HEK293 (cell line): ENCODE measurements around the gene ZFAND3.

Experiments used
- CTCF ChIA-PET: fragments of 350-600 bp; formaldehyde crosslinking; extraction: SDS; loops from one replicate; lab custom pipeline; 2021; ENCODE audit warnings: antibody characterized with exemption; lab: Yijun Ruan, JAX
- POLR2A ChIA-PET: fragments of 300-600 bp; formaldehyde crosslinking; extraction: SDS; loops from one replicate; lab custom pipeline; 2020; ENCODE audit warnings: antibody characterized with exemption, inconsistent platforms; lab: Yijun Ruan, JAX
- H3K27ac ChIP-seq: fragments of 200-500 bp; sonication (Bioruptor generic); 2 replicates; pipeline ENCODE4 v1.5.1; 2014; ENCODE audit warnings: low read depth, low read length, control low read depth, inconsistent platforms; ENCODE audit errors: extremely low read depth
- H3K36me3 ChIP-seq, 2 experiments: fragments of 200-500 bp in 1 of 2; sonication (Bioruptor generic) in 1 of 2; 1 replicate in 1 of 2; 2 replicates in 1 of 2; pipeline ENCODE4 v1.5.1; 2014 to 2017; ENCODE audit warnings: inconsistent platforms in 2 of 2, low read length in 2 of 2; ENCODE audit not compliant: control insufficient read depth in 2 of 2, insufficient read depth in 1 of 2
- H3K4me1 ChIP-seq: fragments of 200-500 bp; sonication (Bioruptor generic); 2 replicates; pipeline ENCODE4 v1.5.1; 2014; ENCODE audit warnings: mild to moderate bottlenecking, low read length, inconsistent platforms; ENCODE audit not compliant: control insufficient read depth, insufficient read depth
- H3K4me3 ChIP-seq: 2 replicates; pipeline ENCODE4 v1.5.1; 2011; ENCODE audit warnings: low read depth, mild to moderate bottlenecking, control low read depth, low read length, moderate library complexity
- H3K9me3 ChIP-seq: fragments of 200-500 bp; sonication (Bioruptor generic); 2 replicates; pipeline ENCODE4 v1.5.1; 2014; ENCODE audit warnings: low read depth, low read length, inconsistent platforms; ENCODE audit not compliant: control insufficient read depth, insufficient read depth
- KLF10 ChIP-seq: fragments of 450-650 bp; IDR thresholded peaks from 2 replicates; pipeline ENCODE4 v1.5.1; 2018; ENCODE audit warnings: missing biosample characterization, mild to moderate bottlenecking, missing genetic modification characterization
- PRDM1 ChIP-seq: fragments of 450-650 bp; formaldehyde crosslinking; IDR thresholded peaks from 2 replicates; pipeline ENCODE4; 2016; ENCODE audit warnings: missing biosample characterization, missing genetic modification characterization
- REPIN1 ChIP-seq: fragments of 450-650 bp; formaldehyde crosslinking; IDR thresholded peaks from 2 replicates; pipeline ENCODE4 v1.5.1; 2017; ENCODE audit warnings: missing biosample characterization, missing genetic modification characterization, low read depth
- ZBTB20 ChIP-seq: fragments of 450-650 bp; formaldehyde crosslinking; IDR thresholded peaks from 2 replicates; pipeline ENCODE4 v1.5.1; 2016; ENCODE audit warnings: missing biosample characterization, missing genetic modification characterization
- ZNF114 ChIP-seq: fragments of 450-650 bp; formaldehyde crosslinking; IDR thresholded peaks from 2 replicates; pipeline ENCODE4 v1.5.0; 2017; ENCODE audit warnings: missing biosample characterization, missing genetic modification characterization
- ZNF155 ChIP-seq: fragments of 450-650 bp; formaldehyde crosslinking; IDR thresholded peaks from 2 replicates; pipeline ENCODE4 v1.5.1; 2016; ENCODE audit warnings: missing biosample characterization, missing genetic modification characterization
- ZNF274 ChIP-seq, 2 experiments: fragments of 200-500 bp in 1 of 2; fragments of 450-650 bp in 1 of 2; sonication (Bioruptor generic) in 1 of 2; formaldehyde crosslinking in 1 of 2; IDR thresholded peaks; 2 replicates each; pipeline versions ENCODE4 v1.5.1 to v1.6.1; 2014 to 2016; ENCODE audit warnings: borderline replicate concordance in 1 of 2, inconsistent platforms in 1 of 2, low read length in 1 of 2, missing biosample characterization in 1 of 2, missing genetic modification characterization in 1 of 2
- ZNF341 ChIP-seq: fragments of 450-650 bp; formaldehyde crosslinking; IDR thresholded peaks from 2 replicates; pipeline ENCODE4; 2016; ENCODE audit warnings: low read depth, missing biosample characterization, missing genetic modification characterization
- ZNF37A ChIP-seq: fragments of 450-650 bp; IDR thresholded peaks from 2 replicates; pipeline ENCODE4 v1.5.1; 2018; ENCODE audit warnings: missing biosample characterization, missing genetic modification characterization
- ZNF391 ChIP-seq: fragments of 450-650 bp; formaldehyde crosslinking; IDR thresholded peaks from 2 replicates; pipeline ENCODE4 v1.5.1; 2016; ENCODE audit warnings: low read depth, missing biosample characterization, missing genetic modification characterization, borderline replicate concordance
- ZNF560 ChIP-seq: fragments of 450-650 bp; formaldehyde crosslinking; IDR thresholded peaks from 2 replicates; pipeline ENCODE4 v1.5.1; 2017; ENCODE audit warnings: missing biosample characterization, missing genetic modification characterization, borderline replicate concordance
- ZNF654 ChIP-seq: fragments of 450-650 bp; formaldehyde crosslinking; IDR thresholded peaks from 2 replicates; pipeline ENCODE4 v1.5.1; 2016; ENCODE audit warnings: low read depth, missing biosample characterization, missing genetic modification characterization
- ZNF660 ChIP-seq: fragments of 450-650 bp; IDR thresholded peaks from 2 replicates; pipeline ENCODE4 v1.5.1; 2018; ENCODE audit warnings: missing biosample characterization, mild to moderate bottlenecking, missing genetic modification characterization
- ZNF843 ChIP-seq: fragments of 450-650 bp; formaldehyde crosslinking; IDR thresholded peaks from 2 replicates; pipeline ENCODE4 v1.5.1; 2016; ENCODE audit warnings: missing biosample characterization, missing genetic modification characterization
- ZSCAN4 ChIP-seq: fragments of 450-650 bp; formaldehyde crosslinking; IDR thresholded peaks from 2 replicates; pipeline ENCODE4 v1.5.1; 2017; ENCODE audit warnings: missing biosample characterization, missing genetic modification characterization
- TF ChIP-seq, protein P1 (sequence below): fragments of 450-650 bp; formaldehyde crosslinking; IDR thresholded peaks from 2 replicates; pipeline ENCODE4 v1.5.1; 2016; ENCODE audit warnings: missing biosample characterization, missing genetic modification characterization
- TF ChIP-seq, protein P2 (sequence below): fragments of 450-650 bp; formaldehyde crosslinking; IDR thresholded peaks from 2 replicates; pipeline ENCODE4 v1.5.1; 2016; ENCODE audit warnings: missing biosample characterization, missing genetic modification characterization

The ZFAND3 gene

GRCh38 chr6:38011937-38012336 is 192.4 kb downstream of the ZFAND3 start (continued):
- no peak for TF ChIP-seq ZNF155 (tag by site-specific recombination)
- no peak for TF ChIP-seq ZNF391 (tag by site-specific recombination)
- no peak for TF ChIP-seq ZNF114 (tag by site-specific recombination)
- no peak for TF ChIP-seq ZNF274 (IDR thresholded peaks at IDR 0.05; ENCODE audit: low read length)
- no peak for TF ChIP-seq ZNF274 (tag by site-specific recombination; IDR thresholded peaks at IDR 0.05; ENCODE audit: borderline replicate concordance)
- TF ChIP-seq, protein P1, sequence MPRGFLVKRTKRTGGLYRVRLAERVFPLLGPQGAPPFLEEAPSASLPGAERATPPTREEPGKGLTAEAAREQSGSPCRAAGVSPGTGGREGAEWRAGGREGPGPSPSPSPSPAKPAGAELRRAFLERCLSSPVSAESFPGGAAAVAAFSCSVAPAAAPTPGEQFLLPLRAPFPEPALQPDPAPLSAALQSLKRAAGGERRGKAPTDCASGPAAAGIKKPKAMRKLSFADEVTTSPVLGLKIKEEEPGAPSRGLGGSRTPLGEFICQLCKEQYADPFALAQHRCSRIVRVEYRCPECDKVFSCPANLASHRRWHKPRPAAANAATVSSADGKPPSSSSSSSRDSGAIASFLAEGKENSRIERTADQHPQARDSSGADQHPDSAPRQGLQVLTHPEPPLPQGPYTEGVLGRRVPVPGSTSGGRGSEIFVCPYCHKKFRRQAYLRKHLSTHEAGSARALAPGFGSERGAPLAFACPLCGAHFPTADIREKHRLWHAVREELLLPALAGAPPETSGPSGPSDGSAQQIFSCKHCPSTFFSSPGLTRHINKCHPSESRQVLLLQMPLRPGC (tag by site-specific recombination), result no peak

DNA sequence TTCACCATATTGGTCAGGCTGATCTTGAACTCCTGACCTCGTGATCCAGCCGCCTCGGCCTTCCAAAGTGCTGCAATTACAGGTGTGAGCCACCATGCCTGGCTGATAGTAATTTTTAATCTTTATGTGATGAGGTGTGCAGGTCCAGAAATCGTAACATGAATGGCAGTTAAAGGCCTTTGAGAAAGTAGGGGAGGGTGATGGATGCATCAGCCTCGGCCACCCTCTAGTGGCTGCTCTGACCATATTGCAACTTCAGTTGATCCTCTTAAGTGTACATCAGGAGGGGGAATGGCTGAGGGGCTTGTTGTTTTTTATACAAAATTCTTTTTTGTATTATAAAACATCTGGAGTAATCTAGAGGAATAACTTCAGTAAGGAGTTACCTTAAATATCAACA is 193.0 kb downstream of the ZFAND3 start:
- no peak overlapping the region for H3K27ac ChIP-seq
- no peaks in the 10 kb centered on the region for H3K36me3 ChIP-seq
- ChIA-PET CTCF (interaction anchor here (0.7 to 1.4 kb wide), 11 partner anchors 11 to 680 kb away, joined by 3 to 6 read pairs (median 4); no protein-coding TSS in a partner anchor), POLR2A (no interaction called here)
- TF ChIP-seq REPIN1 (tag by site-specific recombination) (0 out of 2 replicates have a peak, but pooled peaks have one; percentile 24), ZBTB20 (tag by site-specific recombination) (no peak), ZNF660 (tag by site-specific recombination) (0 out of 2 replicates have a peak, but pooled peaks have one; percentile 60), ZNF654 (peak; percentile 91), ZNF341 (tag by site-specific recombination) (0 out of 2 replicates have a peak, but pooled peaks have one; percentile 28), ZNF843 (tag by site-specific recombination) (no peak)
- TF ChIP-seq, protein P2, sequence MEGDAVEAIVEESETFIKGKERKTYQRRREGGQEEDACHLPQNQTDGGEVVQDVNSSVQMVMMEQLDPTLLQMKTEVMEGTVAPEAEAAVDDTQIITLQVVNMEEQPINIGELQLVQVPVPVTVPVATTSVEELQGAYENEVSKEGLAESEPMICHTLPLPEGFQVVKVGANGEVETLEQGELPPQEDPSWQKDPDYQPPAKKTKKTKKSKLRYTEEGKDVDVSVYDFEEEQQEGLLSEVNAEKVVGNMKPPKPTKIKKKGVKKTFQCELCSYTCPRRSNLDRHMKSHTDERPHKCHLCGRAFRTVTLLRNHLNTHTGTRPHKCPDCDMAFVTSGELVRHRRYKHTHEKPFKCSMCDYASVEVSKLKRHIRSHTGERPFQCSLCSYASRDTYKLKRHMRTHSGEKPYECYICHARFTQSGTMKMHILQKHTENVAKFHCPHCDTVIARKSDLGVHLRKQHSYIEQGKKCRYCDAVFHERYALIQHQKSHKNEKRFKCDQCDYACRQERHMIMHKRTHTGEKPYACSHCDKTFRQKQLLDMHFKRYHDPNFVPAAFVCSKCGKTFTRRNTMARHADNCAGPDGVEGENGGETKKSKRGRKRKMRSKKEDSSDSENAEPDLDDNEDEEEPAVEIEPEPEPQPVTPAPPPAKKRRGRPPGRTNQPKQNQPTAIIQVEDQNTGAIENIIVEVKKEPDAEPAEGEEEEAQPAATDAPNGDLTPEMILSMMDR (tag by site-specific recombination), result peak; percentile 40; the same call in 1 of the 2 replicates
- peaks cover 4% of the 10 kb centered on the region for H3K9me3 ChIP-seq
- no peaks in the 10 kb centered on the region for H3K4me1 ChIP-seq
- no peak overlapping the region for H3K4me3 ChIP-seq

DNA sequence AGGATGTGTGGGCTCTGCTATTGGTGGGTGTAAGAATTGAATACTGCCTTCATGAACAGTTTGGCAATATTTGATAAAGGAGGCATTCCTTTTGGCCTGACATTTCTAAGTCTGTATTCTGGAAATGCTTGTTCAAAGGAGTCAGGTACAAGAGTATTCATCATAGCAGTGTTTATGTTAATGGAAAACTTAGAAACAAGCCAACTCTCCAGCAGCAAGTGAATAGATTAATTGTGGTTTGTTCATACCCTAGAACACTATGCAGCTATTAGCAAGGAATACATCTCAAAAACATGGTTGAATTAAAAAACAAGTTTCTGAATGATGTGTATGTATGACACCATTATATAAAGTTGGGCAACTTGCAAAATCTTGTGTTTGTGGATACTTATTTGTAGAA is 195.8 kb downstream of the ZFAND3 start:
- TF ChIP-seq ZSCAN4 (no peak), KLF10 (no peak), ZNF37A (tag by site-specific recombination) (no peak)
- Histone ChIP-seq H3K9me3 (peaks cover 4% of the 10 kb centered on the region), H3K27ac (no peak overlapping the region), H3K4me1 (peaks cover 9% of the 10 kb centered on the region; the same call in 1 of the 2 replicates), H3K36me3 (no peaks in the 10 kb centered on the region), H3K4me3 (no peak overlapping the region)
- CTCF ChIA-PET, result interaction anchor here (1.0 to 2.7 kb wide), 5 partner anchors 224 to 480 kb away, joined by 3 to 12 read pairs (median 4); no protein-coding TSS in a partner anchor
- POLR2A ChIA-PET, result no interaction called here

- POLR2A ChIA-PET, result no interaction called here
- no peak overlapping the region for H3K27ac ChIP-seq
- peaks cover 19% of the 10 kb centered on the region for H3K4me1 ChIP-seq
- H3K4me3 ChIP-seq, result no peak overlapping the region
- CTCF ChIA-PET, result interaction anchor here (0.6 to 2.7 kb wide), 6 partner anchors 17 to 555 kb away, joined by 3 to 12 read pairs (median 6); no protein-coding TSS in a partner anchor
- no peaks in the 10 kb centered on the region for H3K36me3 ChIP-seq
- H3K9me3 ChIP-seq, result no peaks in the 10 kb centered on the region
- TF ChIP-seq PRDM1 (tag by site-specific recombination) (peak; percentile 42; the same call in 1 of the 2 replicates), ZNF560 (no peak)
Observed at GRCh38 chr6:38016824-38017223, 197.3 kb downstream of the ZFAND3 start.
